ENCODE results near the gene CA12.

CA12 gene

DNA sequence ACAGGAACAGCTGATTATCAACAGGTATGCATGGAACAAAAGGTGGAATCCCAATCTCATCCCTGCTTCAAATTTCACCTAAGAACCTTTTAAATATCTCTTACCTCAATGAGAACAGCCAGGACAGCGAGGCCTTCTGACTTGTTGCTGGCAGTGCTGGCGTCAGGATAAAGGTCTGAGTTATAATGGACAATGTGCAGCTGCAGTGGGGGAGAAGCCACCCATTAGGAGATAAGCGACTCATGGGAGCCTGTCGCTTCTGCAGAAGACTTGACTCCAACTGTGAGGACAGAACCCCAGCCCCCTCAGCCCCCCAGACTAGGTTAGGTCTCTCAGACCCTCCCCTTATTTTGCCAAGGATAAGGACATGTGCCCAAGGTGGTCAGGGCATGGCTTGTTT, 39.7 kb downstream of the CA12 start:
- DNase-seq (ENCODE audit: extremely low read depth, low read depth): no peak
- TF ChIP-seq, protein P1, sequence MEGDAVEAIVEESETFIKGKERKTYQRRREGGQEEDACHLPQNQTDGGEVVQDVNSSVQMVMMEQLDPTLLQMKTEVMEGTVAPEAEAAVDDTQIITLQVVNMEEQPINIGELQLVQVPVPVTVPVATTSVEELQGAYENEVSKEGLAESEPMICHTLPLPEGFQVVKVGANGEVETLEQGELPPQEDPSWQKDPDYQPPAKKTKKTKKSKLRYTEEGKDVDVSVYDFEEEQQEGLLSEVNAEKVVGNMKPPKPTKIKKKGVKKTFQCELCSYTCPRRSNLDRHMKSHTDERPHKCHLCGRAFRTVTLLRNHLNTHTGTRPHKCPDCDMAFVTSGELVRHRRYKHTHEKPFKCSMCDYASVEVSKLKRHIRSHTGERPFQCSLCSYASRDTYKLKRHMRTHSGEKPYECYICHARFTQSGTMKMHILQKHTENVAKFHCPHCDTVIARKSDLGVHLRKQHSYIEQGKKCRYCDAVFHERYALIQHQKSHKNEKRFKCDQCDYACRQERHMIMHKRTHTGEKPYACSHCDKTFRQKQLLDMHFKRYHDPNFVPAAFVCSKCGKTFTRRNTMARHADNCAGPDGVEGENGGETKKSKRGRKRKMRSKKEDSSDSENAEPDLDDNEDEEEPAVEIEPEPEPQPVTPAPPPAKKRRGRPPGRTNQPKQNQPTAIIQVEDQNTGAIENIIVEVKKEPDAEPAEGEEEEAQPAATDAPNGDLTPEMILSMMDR (IDR thresholded peaks at IDR 0.05; ENCODE audit: low read depth, low read length): no peak

DNA sequence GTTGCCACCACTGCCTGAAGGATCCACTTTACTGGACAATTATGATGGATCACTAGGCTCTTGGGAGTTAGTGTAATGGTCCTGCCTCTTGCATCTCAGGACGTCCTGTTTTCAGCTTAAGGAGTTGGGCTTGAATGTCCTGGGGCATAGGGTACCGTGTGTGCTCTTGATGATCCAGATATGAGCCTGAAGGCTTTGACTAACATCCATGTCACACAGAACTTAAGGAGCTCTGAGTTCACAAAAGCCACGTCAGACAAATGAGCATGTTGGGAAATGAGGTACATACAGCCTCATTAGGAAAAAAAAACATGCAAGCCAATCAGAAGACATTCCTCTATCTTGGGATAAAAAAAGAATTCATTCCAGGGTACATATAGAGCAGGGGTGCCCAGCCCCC, 40.8 kb downstream of the CA12 start:
- TF ChIP-seq, protein P1 (IDR thresholded peaks at IDR 0.05; ENCODE audit: low read depth, low read length): no peak
- DNase-seq (ENCODE audit: extremely low read depth, low read depth): no peak

DNA sequence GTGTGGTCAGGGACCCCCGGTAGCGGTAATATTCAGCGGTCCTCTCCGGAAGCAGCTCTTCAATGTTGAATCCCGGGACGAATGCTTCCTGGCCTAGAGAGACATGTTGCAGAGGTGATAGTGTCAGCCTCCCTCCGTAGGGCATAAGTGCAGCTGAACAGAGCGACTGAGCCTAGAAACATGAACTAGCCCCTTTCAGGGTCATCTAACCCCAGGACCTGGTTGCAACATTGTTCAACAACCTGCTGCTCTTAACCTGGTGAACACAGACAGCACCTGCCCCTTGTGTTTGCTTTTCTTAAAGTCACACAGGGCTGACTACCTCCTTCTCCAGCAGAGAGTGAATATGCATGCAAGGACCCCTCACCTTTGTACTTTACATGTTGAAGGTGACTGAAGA, 41.3 kb downstream of the CA12 start:
- DNase-seq (ENCODE audit: extremely low read depth, low read depth): no peak
- TF ChIP-seq, protein P1 (IDR thresholded peaks at IDR 0.05; ENCODE audit: low read depth, low read length): no peak

DNA sequence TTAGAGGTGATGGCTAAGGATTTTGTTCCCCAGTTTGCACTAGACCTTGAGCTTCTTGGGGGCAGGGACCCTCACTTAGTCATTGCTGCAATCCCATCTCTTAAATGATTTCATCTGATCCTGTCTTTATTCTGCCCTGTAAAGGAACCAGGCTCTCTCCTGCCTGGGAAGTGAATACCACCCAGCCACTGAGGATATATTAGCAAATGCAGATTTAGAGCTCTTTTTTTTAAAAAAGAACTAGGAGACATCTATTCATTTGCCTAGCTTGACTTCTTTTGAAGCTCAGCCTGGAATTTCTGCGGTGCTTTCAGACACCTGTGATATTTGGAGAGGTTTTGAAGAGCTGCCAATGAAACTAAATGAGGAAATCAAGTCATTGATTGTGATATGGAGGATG, 41.8 kb downstream of the CA12 start:
- TF ChIP-seq, protein P1 (IDR thresholded peaks at IDR 0.05; ENCODE audit: low read depth, low read length): no peak
- no peak for DNase-seq (ENCODE audit: extremely low read depth, low read depth)

- DNase-seq (ENCODE audit: extremely low read depth, low read depth): no peak
- TF ChIP-seq, protein P1 (IDR thresholded peaks at IDR 0.05; ENCODE audit: low read depth, low read length): no peak
These were observed 42.5 kb downstream of the CA12 start for GRCh38 chr15:63339006-63339766.

- TF ChIP-seq, protein P1 (IDR thresholded peaks at IDR 0.05; ENCODE audit: low read depth, low read length): no peak
- DNase-seq (ENCODE audit: extremely low read depth, low read depth): no peak
These were observed 43.5 kb downstream of the CA12 start for GRCh38 chr15:63338170-63338569.

DNA sequence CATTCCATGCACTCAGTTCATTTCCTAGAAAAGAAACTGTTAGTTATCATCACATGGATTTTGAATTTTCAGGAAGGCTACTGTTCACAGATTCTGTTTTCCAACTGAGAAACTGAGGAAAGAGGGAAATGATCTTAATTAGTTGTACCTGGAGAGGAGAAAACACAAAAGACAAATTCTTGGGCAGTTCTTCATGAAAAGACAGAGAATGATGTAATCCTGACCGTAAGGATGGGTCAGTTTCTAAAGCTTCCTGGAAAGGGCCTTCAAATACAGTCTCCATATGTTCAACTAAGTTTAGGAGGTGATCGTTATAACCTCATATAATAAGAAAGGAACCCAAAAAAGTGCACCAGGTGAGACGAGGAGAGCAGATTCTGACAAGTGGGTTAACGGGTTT, 44.6 kb downstream of the CA12 start:
- no peak for DNase-seq (ENCODE audit: extremely low read depth, low read depth)
- TF ChIP-seq, protein P1 (IDR thresholded peaks at IDR 0.05; ENCODE audit: low read depth, low read length): no peak

Data from AG09319 (cell line).